Psoas muscle (tissue), 8 donors: ENCODE data around the gene CARMIL1. TPM values are rescaled to one million over a fixed set of nuclear protein-coding genes. Genes with fewer than 3 reads are reported as not detected.
A peak's percentile ranks its signal among the peaks of the same experiment; 100 is the strongest.

ENCODE experiments used
- ATAC-seq, 4 donors: fragments of 200-7000 bp; cut with Tn5 transposase; one replicate each; pipeline ENCODE4 v1.9.1; 2020; ENCODE audit warnings: moderate library complexity in 3 of 4, mild to moderate bottlenecking in 2 of 4
- DNase-seq, 2 donors: peaks; one replicate each; pipeline ENCODE4 v3.0.0-alpha.2; 2020
- H3K27ac ChIP-seq: fragments of 200-600 bp; one replicate; pipeline ENCODE4 v1.8.0; 2022
- H3K27me3 ChIP-seq, 3 donors: fragments of 200-600 bp in 1 of 3; one replicate each; pipeline versions ENCODE4 v1.6.1 to v1.8.0; 2013 to 2022; ENCODE audit warnings: low read length in 2 of 3, mild to moderate bottlenecking in 2 of 3, moderate library complexity in 1 of 3; ENCODE audit not compliant: insufficient read depth in 3 of 3
- H3K36me3 ChIP-seq, 2 donors: fragments of 200-600 bp in 1 of 2; one replicate each; pipeline versions ENCODE4 v1.6.1 to v1.8.0; 2013 to 2022; ENCODE audit warnings: low read depth in 1 of 2, mild to moderate bottlenecking in 1 of 2, moderate library complexity in 1 of 2; ENCODE audit not compliant: insufficient read depth in 1 of 2
- H3K4me1 ChIP-seq: fragments of 200-600 bp; one replicate; pipeline ENCODE4 v1.8.0; 2022
- H3K4me3 ChIP-seq: fragments of 200-600 bp; one replicate; pipeline ENCODE4 v1.8.0; 2022; ENCODE audit warnings: mild to moderate bottlenecking
- H3K9me3 ChIP-seq: fragments of 200-600 bp; one replicate; pipeline ENCODE4 v1.8.0; 2022
- WGBS, 3 donors: extraction: QIAGEN DNeasy Blood & Tissue Kit; methylation state at CpG; one replicate each; pipeline versions ENCODE4 v1.1.6 to v1.1.7; 2013; 5-methylcytosine and 5-hydroxymethylcytosine counted together
- intact Hi-C, 2 donors: fragments of 100-400 bp; cut with DNase I; formaldehyde crosslinking; loops; one replicate each; pipeline versions ENCODE4 v1.11.0 to v1.14.2; 2022
- polyA plus RNA-seq, 3 donors: library from polyadenylated mRNA; stranded (reverse); fragments of 200-250 nt; gene quantifications; one replicate each; pipeline ENCODE4 v1.2.3, GENCODE V29; 2013
- total RNA-seq, 4 donors: library from RNA; stranded (reverse); fragmentation: NEBNext Ultra II Directional in 2 of 4; extraction: Animal tissue kit (Norgen Biotek cat#: 25700) in 2 of 4; gene quantifications; one replicate each; pipeline versions ENCODE4 v1.2.1 to v1.2.4, GENCODE V29; 2021 to 2023
- TF ChIP-seq, protein P1 (sequence below): fragments of 200-600 bp; IDR thresholded peaks from one replicate; pipeline ENCODE4 v1.8.0; 2022; ENCODE audit warnings: antibody characterized with exemption
- donor health status: healthy with polysubstance abuse.
- donor health status: DM: no; HTN: no; CAD: no; lungs with moderate emphysema.
- donor health status: Bipolar disorder and iron deficiency.
- donor health status: healthy.
- donor health status: DM: yes; HTN: yes; CAD: no.
- donor health status: DM: no; HTN: no; CAD: no.
- donor health status: DM: no; HTN: no; CAD: no.
- donor health status: DM: yes; HTN: yes; CAD: no.

The CARMIL1 gene
- total and polyA plus RNA-seq, 7 donors: 0.11 to 1.0 (median 0.76) TPM

DNA sequence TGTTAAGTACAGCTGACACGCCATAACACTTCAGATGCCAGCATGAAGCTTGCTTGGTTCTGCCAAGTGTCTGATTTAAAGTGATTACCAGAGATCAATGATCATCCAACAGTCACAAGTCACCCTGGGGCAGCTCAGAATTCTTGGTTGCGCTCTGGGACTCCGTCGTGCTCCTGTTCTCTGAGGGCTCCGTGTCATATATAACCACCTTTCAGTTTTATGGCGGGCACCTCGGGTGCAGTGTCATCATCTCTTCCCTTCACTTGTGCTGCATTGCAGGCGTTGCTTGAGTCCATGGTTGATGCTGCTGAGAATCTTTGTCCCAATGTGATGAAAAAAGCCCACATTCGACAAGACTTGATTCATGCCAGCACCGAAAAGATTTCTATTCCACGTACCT, 271.5 kb downstream of the CARMIL1 start:
- H3K9me3 ChIP-seq: no peaks in the 10 kb centered on the region
- H3K27ac ChIP-seq: no peak overlapping the region
- H3K4me3 ChIP-seq: no peak overlapping the region
- ATAC-seq (no peak), DNase-seq (no peak)
- H3K36me3 ChIP-seq: no peaks in the 10 kb centered on the region
- 79 to 84% (median 81%) methylated on average over 11 of the region's 11 CpGs for WGBS, 3 donors
- H3K4me1 ChIP-seq: no peaks in the 10 kb centered on the region
- TF ChIP-seq, protein P1, sequence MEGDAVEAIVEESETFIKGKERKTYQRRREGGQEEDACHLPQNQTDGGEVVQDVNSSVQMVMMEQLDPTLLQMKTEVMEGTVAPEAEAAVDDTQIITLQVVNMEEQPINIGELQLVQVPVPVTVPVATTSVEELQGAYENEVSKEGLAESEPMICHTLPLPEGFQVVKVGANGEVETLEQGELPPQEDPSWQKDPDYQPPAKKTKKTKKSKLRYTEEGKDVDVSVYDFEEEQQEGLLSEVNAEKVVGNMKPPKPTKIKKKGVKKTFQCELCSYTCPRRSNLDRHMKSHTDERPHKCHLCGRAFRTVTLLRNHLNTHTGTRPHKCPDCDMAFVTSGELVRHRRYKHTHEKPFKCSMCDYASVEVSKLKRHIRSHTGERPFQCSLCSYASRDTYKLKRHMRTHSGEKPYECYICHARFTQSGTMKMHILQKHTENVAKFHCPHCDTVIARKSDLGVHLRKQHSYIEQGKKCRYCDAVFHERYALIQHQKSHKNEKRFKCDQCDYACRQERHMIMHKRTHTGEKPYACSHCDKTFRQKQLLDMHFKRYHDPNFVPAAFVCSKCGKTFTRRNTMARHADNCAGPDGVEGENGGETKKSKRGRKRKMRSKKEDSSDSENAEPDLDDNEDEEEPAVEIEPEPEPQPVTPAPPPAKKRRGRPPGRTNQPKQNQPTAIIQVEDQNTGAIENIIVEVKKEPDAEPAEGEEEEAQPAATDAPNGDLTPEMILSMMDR: no peak
- intact Hi-C loops: no loop called here
- H3K27me3 ChIP-seq: peaks cover 0 to 2% (median 0%) of the 10 kb centered on the region in 3 donors

DNA sequence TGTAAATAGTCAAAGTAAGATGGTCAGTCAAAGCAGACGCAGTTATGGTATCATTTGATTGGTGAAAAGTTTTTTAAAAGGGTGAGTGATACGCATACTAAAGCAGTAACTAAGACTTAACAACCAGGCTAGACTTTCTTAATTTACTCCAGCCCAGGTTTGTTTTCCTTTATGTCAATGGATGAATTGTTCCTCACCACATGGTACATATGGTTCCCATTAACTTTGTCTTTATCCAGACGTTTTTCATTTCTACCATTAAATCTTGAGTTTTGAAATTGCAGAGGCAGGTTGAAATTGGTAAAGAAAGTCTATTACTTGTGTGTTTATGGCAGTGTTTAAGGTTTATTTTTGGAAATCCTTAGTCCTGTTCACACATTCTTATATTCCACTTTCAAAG, 274.3 kb downstream of the CARMIL1 start:
- ATAC-seq (no peak), DNase-seq (no peak)
- H3K9me3 ChIP-seq: no peaks in the 10 kb centered on the region
- TF ChIP-seq, protein P1: no peak
- intact Hi-C loops: no loop called here
- H3K27ac ChIP-seq: no peak overlapping the region
- H3K27me3 ChIP-seq: peaks cover 0 to 2% (median 0%) of the 10 kb centered on the region in 3 donors
- no peaks in the 10 kb centered on the region for H3K36me3 ChIP-seq
- no peak overlapping the region for H3K4me3 ChIP-seq
- H3K4me1 ChIP-seq: no peaks in the 10 kb centered on the region
- WGBS, 3 donors: 51 to 66% (median 63%) methylated on average over 3 of the region's 3 CpGs

DNA sequence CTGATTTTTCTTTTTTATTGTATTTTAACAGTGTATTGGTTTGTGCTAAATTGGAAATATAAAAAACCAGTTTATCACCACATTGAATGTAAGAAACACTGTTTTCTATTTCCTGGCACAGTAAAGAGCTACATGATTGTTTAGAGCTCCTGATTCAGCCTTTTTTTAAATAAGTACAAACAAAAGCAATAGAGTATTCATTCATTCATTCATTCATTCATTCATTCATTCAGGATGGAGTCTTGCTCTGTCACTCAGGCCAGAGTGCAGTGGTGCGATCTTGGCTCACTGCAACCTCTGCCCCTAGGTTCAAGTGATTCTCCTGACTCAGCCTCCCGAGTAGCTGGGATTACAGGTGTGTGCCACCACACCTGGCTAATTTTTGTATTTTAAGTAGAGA, 276.0 kb downstream of the CARMIL1 start:
- DNase-seq: no peak
- Histone ChIP-seq H3K27ac (no peak overlapping the region), H3K36me3 (no peaks in the 10 kb centered on the region), H3K4me1 (no peaks in the 10 kb centered on the region), H3K9me3 (no peaks in the 10 kb centered on the region), H3K4me3 (no peak overlapping the region), H3K27me3 (peaks cover 0 to 2% (median 0%) of the 10 kb centered on the region in 3 donors)
- no peak for ATAC-seq
- intact Hi-C loops: loop anchor here in 1 of 2 donors (5.0 kb wide), 1 partner anchor 328 kb away; no protein-coding TSS in a partner anchor
- 92 to 95% (median 95%) methylated on average over 2 of the region's 2 CpGs for WGBS, 3 donors
- TF ChIP-seq, protein P1: no peak

DNA sequence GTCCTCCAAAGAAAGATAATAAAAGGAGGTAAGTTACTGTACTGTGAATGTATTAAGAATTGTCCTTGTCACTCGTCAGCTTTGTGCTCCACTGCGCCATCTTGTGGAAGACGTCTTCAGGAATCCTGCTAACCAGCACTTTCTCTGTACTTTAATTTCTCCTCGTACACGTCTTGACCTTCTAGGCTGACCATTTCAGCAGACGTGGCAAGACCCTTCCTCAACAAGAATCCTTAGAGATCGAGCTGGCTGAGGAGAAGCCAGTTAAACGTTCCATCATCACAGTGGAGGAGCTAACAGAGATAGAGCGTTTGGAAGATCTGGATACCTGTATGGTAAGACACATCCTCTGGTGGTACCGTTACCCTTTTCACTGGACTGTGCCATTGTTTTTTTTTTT, 277.3 kb downstream of the CARMIL1 start:
- ATAC-seq: no peak
- TF ChIP-seq, protein P1: peak; percentile 60
- 21 to 23% (median 23%) methylated on average over 10 of the region's 10 CpGs for WGBS, 3 donors
- intact Hi-C loops: loop anchor here in 1 of 2 donors (5.0 kb wide), 1 partner anchor 329 kb away; no protein-coding TSS in a partner anchor
- Histone ChIP-seq H3K9me3 (no peaks in the 10 kb centered on the region), H3K27ac (no peak overlapping the region), H3K4me1 (no peaks in the 10 kb centered on the region), H3K4me3 (no peak overlapping the region), H3K36me3 (no peaks in the 10 kb centered on the region), H3K27me3 (no peaks in the 10 kb centered on the region)
- DNase-seq: peak; percentile 70 to 81
